Stimulated activated CD4-positive, alpha-beta T cell treated with anti-CD3 and anti-CD28 coated beads, Interleukin-15, amount 100 ng/mL, for 48 hours (primary cell): Measurements from ENCODE around the gene SLC16A9.
"Not testable (repeated sequence)": the region's sequence is repeated elsewhere in the genome, so short reads cannot be mapped to it uniquely, and the experiment has no call there.

Source experiments
- DNase-seq, 2 donors: peaks; one replicate each; pipeline ENCODE4 v3.0.0-alpha.2; 2020; ENCODE audit warnings: low read depth in 2 of 2

Gene SLC16A9, protein sequence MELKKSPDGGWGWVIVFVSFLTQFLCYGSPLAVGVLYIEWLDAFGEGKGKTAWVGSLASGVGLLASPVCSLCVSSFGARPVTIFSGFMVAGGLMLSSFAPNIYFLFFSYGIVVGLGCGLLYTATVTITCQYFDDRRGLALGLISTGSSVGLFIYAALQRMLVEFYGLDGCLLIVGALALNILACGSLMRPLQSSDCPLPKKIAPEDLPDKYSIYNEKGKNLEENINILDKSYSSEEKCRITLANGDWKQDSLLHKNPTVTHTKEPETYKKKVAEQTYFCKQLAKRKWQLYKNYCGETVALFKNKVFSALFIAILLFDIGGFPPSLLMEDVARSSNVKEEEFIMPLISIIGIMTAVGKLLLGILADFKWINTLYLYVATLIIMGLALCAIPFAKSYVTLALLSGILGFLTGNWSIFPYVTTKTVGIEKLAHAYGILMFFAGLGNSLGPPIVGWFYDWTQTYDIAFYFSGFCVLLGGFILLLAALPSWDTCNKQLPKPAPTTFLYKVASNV

DNA sequence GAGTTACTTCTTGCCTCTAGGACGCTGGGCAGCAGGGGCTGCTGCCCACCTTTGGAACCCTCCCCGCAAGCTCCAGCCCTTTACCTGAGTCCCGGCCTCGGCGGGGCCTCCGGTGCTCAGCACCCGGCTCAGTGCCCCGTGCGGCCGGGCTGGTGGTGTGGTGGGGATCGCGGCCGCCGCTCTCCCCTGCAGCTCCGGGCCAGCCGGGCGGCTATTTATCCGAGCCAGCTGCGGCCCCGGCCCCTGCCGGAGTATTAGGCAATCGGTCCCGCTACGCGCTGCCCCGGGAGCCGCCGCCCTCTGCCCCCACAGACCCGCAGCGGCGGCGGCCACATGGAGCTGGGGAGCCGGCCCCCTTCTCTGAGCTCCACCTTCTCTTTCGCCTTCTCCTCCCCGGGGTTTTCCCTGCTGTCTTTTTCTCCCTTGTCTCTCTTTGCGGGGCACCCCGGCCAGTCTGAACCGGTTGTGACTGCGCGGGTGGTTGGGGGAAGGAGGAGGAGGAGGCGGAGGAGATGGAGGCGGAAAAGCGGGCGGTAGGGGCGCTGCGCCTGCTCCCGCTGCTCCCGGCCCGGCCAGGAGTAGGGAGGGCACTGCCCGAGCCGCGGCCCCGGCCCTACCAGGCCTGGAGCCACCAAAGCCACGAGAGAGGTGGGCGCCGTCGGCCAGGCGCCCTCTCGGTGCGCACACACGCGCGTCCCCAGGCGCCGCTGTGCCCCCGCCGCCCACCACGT is at the start of gene SLC16A9:
TSS of gene SLC16A9 (minus strand) at position 456 of the 731 bp plus-strand sequence. CDS start 25,559 bp downstream, outside the sequence.
- DNase-seq: peak; percentile 22

DNA sequence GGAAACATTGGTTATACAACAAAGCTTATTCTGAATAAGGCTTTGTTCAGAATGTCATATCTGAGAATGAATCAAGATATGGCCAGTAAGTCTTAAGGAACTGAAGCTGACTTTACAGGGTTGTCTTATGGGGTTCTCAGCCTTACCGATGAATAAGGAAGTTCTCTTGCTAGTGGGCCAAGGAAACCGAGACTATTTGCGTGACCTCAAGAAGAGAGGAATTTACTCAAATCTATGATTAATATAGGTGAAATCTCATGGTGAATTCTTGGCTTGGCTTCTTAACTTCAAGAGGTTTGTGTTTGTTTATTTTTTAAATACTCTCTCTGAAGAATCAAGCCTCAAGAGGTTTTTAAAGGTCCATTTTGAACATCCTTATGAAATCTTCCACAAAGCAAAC is 48.3 kb upstream of the SLC16A9 start:
- no peak for DNase-seq

DNA sequence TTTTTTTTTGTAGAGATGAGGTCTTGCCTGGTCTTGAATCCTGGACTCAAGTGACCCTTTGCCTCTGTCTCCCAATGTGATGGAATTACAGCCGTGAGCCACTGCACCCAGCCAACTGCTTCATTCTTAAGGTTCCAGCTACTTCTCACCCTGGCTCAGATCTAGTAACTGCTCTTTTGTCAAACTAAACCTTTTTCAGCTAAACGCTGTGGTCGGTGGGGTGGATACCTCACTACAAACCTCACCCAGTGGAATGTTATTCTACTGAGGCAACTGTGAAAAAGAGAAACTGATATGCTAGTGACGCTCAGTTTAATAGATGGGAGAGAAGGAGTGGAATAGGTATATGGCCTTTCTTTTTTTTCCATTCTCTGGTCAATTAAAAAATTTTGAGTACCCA is 45.3 kb upstream of the SLC16A9 start:
- no peak for DNase-seq

DNA sequence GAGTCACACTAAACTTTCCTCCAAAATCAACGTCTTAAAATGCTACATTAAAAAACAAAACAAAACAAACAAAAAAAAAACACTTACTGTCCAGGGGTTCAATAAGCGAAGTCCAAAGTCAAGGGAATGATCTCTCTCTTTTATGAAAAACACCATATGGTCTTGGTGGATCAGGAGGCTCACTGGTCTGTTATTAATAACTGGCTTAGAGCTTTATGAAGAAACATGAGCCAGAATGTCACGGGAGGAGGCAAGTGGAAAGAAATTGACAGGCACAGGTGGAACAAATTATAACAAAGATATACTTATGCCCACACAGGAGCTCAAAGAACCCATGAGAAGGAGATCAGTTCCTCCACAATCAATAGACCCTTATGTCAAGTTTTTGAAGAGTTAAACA is 43.6 kb upstream of the SLC16A9 start, which contains the start of gene MRLN:
TSS of gene MRLN (minus strand) at position 189 of the 400 bp plus-strand sequence.
- no peak for DNase-seq

DNA sequence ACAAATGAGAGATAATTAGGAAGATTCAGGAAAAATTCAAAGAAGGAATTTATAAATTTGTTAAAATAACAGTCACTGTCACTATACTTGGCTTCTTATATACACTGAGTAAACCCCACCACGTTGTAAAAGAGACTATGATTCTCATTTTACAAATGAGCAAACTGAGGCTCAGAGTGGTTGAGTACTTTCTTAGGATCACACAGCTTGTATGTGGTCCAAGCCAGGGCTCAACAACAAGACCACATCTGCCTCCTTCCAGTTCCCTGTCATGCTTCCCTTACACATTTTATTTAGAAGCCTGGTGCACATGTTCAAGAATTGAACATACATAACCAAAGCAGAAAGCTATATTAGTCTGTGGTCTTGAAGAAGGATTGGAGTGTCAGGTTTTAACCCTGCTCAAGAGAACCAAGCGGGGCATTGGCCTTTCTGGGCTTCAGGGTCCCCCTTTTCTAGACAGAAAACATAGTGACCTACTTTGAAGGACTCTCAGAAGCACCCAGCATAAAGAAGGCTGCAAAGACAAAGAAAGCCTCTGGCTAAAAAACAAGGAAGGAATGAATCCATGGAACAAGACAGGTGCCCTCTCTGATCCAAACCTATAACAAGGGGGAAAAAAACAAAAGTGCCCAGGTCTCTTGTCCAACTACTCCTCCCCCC is 42.8 kb upstream of the SLC16A9 start:
- DNase-seq: no peak

DNA sequence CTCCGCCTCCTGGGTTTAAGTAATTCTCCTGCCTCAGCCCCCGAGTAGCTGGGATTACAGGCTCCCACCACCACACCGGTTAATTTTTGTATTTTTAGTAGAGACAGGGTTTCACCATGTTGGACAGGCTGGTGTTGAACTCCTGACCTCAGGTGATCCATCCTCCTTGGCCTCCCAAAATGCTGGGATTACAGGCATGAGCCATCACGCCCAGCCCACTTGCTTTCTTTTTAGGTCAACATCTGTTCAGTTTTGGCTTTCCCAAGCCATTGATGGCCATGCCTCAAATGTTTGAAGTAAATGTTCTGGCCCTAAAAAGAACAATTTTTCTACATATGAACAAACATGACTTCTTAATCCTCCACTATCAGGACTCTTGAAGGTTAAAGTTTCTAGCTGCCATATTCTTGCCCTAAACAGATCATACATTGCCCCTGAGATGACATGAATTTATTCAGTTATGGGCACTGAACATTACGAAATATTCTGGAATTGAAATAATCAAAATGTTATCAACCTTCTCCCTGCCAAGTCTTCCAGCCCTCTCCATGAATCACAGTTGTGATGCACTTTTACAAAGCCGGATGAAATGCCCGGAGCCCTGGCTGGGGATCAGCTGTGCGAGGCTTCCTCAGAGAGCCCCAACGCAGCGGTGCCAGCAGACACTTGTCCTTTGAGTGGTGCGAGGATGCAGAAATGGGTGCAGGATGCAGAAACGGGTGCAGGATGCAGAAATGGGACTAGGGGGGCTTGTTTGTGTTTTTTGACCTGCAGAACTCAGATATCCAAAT is 40.7 kb upstream of the SLC16A9 start:
- no peak for DNase-seq

DNA sequence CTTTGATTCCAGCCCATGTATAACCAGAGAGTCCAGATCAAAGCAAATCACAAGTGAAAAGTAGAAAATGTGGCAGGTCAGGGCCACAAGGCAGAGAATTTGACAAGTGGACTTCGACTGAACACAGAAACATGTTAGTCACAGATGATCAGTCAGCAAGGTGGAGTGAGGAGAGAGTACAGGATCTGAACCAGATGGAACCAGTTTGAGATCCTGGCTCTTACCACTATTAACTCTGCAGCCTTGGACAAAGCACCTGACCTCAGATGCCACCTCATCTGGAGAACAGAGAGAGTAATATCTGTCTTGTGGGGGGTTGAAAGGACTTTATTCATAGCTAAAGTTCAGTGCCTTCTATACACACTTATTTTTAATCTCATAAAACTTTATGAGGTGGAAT is 39.2 kb upstream of the SLC16A9 start:
- no peak for DNase-seq

DNA sequence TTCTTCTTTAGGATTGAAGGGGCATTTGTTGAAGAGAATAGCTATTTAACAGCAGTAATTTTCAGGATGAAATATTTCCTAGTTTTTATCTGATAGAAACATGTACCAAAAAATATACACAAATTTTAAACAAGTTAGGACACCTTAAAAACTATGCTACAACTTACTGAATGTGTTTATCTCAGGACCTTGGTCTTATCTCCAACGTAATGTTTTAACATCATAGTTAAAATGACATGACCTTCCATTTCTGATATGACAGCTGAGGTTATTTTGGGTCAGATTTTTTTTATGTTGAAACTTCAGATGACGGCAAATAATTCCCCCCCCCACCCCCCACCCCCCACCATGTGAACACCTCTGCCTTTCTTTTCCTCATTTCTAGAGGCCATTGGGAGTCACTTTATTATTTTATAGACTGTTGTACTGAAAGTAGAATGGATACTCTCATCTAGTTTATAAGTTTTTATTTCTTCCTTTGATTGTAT is 35.6 kb upstream of the SLC16A9 start:
- no peak for DNase-seq

DNA sequence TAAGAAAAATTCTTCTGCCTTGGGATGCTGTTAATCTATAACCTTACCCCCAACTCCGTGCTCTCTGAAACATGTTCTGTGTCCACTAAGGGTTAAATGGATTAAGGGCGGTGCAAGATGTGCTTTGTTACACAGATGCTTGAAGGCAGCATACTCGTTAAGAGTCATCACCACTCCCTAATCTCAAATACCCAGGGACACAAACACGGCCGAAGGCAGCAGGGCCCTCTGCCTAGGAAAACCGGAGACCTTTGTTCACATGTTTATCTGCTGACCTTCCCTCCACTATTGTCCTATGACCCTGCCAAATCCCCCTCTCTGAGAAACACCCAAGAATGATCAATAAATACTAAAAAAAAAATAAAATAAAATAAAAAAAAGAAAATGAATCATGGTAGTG is 35.1 kb upstream of the SLC16A9 start:
- DNase-seq: not testable (repeated sequence)

DNA sequence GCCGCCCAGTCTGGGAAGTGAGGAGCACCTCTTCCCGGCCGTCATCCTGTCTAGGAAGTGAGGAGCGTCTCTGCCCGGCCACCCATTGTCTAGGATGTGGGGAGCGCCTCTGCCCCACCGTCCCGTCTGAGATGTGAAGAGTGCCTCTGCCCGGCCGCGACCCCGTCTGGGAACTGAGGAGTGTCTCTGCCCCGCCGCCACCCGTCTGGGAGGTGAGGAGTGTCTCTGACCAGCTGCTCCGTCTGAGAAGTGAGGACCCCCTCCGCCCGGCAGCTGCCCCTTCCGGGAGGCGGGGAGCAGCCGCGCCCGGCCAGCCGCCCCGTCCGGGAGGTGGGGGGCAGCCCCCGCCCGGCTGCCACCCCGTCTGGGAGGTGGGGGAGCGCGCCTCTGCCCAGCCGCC is 34.5 kb upstream of the SLC16A9 start:
- DNase-seq: not testable (repeated sequence)

DNA sequence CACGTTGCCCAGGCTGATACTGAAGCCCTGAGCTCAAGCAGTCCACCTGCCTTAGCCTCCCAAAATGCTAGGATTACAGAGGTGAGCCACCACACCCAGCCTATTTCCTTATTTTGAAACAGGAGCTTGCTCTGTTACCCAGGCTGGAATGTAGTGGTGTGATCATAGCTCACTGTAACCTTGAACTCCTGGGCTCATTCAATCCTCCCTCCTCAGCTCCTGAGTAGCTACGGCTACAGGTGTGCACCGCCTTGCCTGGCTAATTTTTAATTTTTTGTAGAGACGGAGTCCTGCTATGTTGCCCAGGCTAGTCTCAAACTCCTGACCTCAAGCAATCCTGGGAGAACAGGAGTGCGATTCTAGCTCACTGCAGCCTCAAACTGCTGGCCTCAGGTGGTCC is 31.9 kb upstream of the SLC16A9 start:
- DNase-seq: no peak

DNA sequence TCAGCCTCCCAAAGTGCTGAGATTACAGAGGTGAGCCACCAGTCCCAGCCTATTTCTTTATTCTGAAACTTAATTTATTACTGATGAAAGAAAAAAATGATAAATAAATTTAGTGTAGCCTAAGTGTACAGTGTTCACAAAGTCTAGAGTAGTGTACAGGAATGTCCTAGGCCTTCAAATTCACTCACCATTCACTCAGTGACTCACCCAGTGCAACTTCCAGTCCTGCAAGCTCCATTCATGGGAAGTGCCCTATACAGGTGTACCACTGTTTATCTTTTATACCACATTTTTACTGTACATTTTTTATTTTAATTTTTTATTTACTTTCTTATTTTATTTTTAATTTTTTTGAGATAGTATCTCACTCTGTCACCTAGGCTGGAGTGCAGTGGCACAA is 31.4 kb upstream of the SLC16A9 start:
- no peak for DNase-seq

DNA sequence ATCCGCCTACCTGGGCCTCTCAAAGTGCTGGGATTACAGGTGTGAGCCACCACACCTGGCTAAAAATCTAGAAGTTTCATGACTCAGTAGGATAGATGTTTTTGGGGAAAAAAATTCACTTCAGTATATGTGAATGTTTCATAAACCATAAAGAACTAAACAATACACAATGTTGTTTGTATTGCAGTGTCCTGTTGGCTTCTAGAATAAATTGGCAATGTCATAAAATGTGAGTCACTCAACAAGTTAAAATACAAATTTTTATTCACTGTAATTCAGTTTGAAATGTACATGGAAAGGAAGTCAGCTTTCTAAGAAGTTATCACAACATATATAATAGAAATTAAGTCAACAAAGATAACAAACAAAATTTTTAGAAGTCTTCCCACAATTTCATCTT is 27.1 kb upstream of the SLC16A9 start:
- DNase-seq: no peak

DNA sequence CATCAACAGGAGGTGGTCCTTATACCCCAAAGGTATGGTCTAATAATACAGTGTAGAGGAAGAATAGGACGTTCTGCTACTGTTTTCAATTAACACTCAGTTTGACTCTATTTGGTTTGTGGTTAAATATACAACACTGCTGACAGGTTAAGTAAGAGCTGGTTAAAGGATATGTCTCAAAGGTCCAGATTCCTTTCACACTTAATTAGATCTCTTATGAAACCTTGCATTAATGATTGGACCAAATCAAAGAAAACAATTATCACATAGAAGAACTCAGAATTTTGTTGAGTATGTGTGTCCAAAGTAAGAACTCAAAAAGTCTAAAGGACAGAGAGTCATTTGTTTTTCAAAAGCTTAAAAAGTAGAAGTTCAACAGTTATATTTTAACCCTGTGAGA is 25.6 kb upstream of the SLC16A9 start:
- no peak for DNase-seq

DNA sequence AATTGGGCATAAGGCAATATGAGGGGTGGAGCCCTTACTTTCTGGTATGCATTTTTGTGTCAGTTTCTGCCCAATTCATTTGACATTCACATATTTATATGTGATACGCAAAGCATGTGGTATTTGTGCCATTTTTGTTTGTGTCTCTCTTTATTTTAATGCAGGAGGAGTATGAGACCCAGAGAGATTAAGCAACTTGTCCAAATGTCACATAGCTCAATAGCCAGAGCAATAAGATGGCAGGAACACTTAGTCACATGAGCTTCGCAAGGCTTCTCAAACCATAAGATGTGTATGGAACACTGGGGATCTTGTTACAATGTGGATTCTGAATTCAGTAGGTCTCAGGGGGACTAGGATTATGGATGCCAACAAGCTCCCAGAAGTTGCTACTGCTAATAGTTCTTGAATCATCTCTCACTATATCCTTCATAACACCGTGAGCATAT is 24.4 kb upstream of the SLC16A9 start:
- DNase-seq: no peak

DNA sequence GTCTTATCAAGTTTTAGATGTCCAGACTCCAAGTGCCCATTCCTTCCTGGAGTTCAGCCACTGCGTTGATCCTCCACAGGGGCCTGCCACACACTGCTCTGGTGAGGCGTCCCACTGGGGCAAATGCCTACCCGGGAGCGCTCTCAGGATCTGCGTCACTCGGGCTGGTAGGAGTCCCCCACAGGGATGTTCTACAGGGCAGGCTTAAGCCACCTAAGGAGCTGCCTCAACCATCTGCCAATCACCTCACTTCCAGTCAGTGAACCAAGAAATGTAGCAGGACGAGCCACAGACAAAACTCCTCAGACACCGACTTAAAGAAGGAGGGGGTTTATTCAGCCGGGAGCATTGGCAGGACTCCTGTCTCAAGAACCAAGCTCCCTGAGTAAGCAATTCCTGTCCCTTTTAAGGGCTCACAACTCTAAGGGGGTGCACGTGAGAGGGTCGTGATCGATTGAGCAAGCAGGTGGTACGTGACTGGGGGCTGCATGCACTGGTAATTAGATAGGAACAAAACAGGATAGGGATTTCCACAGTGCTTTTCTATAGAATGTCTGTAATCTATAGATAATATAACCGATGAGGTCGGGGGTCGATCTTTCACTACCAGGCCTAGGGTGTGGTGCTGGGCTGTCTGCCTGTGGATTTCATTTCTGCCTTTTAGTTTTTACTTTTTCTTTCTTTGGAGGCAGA is 23.8 kb upstream of the SLC16A9 start:
- DNase-seq: not testable (repeated sequence)

DNA sequence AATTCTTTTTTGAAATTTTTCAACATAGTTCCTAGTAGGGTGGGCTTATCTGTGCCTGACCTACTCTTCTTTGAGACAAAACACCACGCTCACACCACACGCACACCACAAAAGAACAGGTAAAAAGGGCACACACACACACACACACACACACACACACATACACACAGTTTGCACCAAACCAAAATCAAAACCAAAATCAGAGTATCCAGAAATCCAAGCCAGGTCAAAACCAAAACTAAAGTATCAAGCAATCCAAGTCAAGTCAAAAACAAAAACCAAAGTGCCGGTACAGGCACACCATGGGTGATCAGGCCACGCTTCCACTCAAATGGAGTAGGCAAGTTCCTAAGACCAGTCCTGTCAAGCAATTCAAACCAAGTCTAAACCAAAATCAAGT is 23.2 kb upstream of the SLC16A9 start:
- not testable (repeated sequence) for DNase-seq

DNA sequence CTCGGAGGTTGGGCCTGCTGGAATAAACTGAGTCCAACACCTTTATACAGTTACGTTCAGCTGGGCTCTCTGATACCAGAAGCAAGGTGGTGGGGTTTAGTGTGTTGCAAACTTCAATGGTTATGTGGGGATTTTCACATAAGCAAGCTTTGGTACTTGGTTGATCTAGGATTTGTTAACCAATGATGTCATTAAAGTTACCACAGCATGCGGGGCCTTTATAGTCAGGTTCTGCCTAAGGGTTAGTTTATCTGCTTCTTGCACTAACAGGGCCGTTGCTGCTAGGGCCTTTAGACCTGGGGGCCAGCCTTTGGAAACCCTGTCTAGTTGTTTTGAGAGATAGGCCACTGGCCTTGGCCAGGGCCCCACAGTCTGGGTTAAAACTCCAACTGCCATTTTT is 19.5 kb upstream of the SLC16A9 start:
- not testable (repeated sequence) for DNase-seq

DNA sequence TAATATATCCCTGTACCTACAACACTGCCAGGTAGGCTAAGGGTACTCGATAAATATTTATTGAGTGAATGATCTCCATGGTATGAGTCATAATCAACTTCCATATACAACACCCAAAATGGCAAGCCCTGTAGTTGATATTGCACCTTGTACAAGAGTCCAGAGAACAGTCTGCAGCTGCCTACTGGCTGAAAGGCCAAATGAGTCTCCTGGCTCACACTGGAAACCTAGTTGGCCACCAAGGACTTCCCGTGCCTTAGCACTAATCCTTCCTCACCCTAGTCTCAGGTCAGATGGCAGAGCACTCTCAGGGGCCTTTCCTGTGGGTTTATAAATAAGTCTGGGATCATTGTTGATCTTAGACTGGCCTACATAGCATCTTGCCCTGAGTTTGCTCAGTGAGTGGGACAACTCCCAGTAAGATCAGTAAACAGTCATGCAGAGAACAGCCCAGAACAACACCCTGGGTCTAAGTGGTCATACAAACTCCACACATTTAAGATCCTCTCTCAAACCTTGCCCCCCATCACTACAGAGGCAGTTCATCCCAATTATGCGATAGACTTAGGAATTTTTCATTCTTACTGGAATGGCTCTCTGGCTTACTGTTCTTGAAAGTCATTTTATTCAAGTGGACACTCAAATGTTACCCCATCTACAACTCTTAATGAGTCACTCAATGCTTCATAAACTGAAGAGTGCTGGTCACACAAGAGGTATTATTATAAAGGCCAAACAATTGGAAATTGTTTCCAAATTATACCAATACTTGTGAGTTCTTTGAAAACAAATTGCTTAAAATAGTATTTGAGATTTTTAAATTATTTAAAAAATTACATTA is 14.7 kb upstream of the SLC16A9 start:
- no peak for DNase-seq

DNA sequence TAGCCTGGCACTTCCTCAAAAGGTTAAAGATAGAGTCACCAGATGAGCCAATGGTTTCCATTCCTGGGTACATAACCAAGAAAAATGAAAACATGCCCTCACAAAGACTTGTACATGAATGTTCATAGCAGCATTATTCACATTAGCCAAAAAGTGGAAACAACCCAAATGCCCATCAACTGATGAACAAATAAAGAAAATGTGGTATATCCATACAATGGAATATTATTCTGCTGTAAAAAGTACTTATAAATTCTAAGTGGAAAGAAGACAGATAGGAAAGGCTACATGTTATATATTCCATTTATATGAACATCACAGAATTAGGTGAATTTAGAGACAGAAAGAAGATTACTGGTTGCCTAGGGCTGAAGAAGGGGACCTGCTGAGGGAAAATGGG is 10.7 kb upstream of the SLC16A9 start:
- DNase-seq: no peak
